GM12892 (cell line): ENCODE results near the gene GNPDA2.

Source experiments
- POLR2A ChIP-seq: IDR thresholded peaks from 2 replicates; pipeline ENCODE4 v1.6.1; 2011; ENCODE audit warnings: low read depth, low read length, control low read depth
- POLR2AphosphoS5 ChIP-seq: IDR thresholded peaks from 2 replicates; pipeline ENCODE4 v1.6.1; 2011; ENCODE audit warnings: low read depth, low read length, control low read depth
- TAF1 ChIP-seq: IDR thresholded peaks from 2 replicates; pipeline ENCODE4 v1.6.1; 2011; ENCODE audit warnings: low read depth, mild to moderate bottlenecking, control low read depth, low read length, borderline replicate concordance

DNA sequence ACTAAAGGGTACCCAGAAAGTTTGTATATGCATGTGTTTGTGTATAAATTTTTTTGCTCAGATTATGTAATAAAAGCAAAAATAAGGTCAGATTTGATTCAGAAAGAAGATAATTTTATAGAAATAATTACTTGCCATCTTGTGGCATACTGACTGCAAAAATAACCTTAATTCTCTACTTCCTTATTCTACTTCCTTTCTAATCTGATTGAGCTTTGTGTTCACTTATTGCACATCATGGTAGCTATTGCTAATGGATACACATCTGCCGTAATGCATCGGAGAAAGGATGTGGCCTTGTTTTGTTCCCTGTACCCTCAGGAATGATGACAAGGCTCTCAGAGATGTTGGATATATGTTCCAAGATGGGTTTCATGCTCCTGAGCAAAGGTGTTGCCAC is 10.5 kb upstream of the GNPDA2 start:
- TF ChIP-seq POLR2A (no peak), POLR2AphosphoS5 (no peak), TAF1 (no peak)
